ENCODE data around the gene PSMC3IP.

- TF ChIP-seq POLR2A (IDR thresholded peaks at IDR 0.05) (no peak), POLR2AphosphoS5 (IDR thresholded peaks at IDR 0.05) (peak; percentile 88)
Observed at GRCh38 chr17:42586514-42587230, 9.1 kb upstream of the PSMC3IP start.
